Bone marrow (tissue), 2 donors: ENCODE data around the gene ZNF384.
A peak's percentile ranks its signal among the peaks of the same experiment; 100 is the strongest.

Source experiments
- DNase-seq, 2 donors: peaks; one replicate each; lab custom pipeline; 2025; lab: John Stamatoyannopoulos, UW

ZNF384 gene

DNA sequence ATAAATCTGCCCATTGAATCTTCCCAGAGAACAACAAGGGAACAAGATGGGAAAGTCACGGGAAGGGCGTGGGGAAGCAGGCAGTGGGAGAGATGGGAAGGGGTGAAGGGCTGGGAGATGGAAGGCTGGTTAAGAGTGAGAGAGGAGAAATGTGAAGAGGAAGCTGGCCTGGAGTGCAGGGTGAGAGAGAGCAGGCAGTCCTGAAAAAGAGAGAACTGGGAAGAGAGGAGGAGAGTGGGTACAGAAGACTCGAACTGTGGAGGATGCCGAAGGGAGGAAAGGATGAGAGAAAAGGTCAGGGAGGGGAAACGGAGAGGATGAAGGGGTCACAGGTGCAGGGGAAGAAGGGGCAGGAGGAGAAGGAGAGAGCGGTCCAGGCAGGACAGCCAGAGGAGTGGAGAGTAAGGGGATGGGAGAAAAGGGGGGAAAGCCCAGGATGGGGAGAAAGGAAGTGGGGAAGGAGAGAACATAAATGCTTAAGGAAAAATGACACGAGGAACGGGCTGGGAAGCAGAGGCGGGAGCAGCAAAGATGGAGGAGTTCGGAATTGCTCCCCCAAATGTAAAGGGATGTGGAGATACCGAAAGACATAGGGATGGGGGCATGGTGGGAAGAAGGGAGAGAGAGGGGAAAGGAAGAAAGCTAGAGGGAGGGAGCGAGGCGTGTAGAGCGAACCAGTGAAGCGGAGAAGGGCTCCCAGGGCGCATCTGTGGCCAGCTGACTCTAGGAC, 10.2 kb upstream of the ZNF384 start:
- DNase-seq, result no peak

GRCh38 chr12:6698352-6699046, 9.3 kb upstream of the ZNF384 start:
- no peak for DNase-seq

GRCh38 chr12:6697584-6698351, 8.6 kb upstream of the ZNF384 start:
- no peak for DNase-seq

GRCh38 chr12:6696690-6697583, 7.8 kb upstream of the ZNF384 start:
- no peak for DNase-seq

GRCh38 chr12:6695313-6696045, 6.3 kb upstream of the ZNF384 start:
- DNase-seq, result no peak

- no peak for DNase-seq
These were observed 5.5 kb upstream of the ZNF384 start for GRCh38 chr12:6694701-6695100.

- DNase-seq, result no peak
These were observed 4.7 kb upstream of the ZNF384 start for GRCh38 chr12:6693832-6694355.

DNA sequence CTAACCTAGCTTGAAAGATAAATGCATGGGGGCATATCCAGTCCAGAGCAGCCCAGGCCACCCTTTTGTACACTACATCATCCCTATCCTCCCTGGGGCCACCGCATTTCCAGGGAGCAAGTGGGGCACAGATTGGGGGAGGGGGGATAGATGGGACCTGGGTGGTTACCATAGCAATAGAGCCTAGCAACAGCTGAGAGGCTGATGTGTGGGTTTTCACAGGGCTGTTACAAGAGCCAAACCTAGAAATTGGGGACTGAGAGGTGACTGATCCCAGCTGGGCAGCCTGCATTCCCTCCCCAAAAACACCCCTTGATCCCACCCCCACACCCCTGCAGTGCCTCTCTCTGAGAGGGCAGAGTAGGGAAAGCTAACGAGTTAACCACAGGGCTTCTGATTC, 3.7 kb upstream of the ZNF384 start:
- no peak for DNase-seq

- DNase-seq, result no peak
These were observed 2.3 kb upstream of the ZNF384 start for GRCh38 chr12:6691473-6691872.

DNA sequence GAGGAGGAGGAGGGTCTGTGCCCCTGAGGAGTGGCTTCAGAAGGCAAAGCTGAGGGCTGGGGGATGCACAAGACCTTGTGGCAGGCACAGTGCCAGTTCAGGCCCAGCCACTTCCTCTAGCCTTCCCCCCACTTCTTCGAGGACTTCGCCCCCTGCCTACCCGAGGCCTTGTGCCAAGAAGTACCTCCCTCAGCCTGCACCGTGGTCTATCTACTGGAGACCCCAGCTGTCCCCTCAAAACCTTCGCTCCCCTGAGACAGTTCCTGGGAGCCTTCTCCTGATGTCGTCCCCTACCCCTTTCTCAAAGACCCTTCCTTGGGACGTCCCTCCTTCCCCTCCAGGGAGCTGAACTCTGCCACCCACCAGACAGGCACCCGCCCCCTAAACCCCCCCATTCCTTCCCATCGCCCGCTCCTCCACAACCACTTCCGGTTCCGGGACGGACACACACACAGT, 604 bp downstream of the ZNF384 start:
- peak in 1 of 2 donors; percentile 83 for DNase-seq

GRCh38 chr12:6685814-6686213, 3.4 kb downstream of the ZNF384 start:
- DNase-seq, result no peak

DNA sequence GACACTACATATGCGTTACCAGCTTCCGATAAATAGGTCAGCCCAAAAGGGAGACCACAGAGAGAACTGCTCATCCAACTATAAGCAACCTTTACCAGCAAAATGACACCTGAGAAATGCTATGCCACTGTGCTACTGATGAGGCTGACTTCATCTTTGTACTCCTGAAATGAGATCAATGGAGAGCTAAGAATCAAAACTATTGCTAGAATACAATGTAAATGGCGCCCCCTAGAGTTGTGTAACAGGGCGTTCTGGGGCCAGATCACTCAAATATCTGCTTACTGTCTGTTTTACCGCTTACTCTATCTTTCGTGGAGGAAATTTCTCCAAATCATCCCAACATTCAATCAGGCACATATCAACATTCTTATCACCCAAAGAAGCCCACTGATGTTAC, 4.6 kb downstream of the ZNF384 start:
- peak in 1 of 2 donors; percentile 40 for DNase-seq

DNA sequence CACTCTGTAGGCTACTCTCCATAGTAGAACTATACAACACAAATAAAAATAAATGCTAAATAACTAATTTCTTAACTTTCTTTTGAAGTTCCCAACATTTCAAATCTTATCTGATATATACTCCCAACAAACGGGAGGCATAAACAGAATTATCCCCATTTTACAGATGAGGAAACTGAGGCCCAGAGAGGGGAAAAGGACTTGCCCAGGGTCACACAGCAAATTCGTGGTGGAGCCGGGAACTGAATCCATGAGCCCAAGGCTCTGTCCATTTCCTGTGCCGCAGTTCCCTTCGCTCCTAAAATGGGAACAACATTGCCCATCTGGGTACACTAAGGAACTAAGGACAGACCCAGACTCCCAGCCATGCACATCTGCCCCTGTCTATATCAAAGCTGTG, 12.2 kb downstream of the ZNF384 start:
- DNase-seq, result no peak

GRCh38 chr12:6672143-6672542, 17.0 kb downstream of the ZNF384 start:
- DNase-seq, result no peak

- DNase-seq, result no peak
These were observed 21.5 kb downstream of the ZNF384 start for GRCh38 chr12:6667559-6668210.

- no peak for DNase-seq
These were observed 23.0 kb downstream of the ZNF384 start for GRCh38 chr12:6666211-6666610.

DNA sequence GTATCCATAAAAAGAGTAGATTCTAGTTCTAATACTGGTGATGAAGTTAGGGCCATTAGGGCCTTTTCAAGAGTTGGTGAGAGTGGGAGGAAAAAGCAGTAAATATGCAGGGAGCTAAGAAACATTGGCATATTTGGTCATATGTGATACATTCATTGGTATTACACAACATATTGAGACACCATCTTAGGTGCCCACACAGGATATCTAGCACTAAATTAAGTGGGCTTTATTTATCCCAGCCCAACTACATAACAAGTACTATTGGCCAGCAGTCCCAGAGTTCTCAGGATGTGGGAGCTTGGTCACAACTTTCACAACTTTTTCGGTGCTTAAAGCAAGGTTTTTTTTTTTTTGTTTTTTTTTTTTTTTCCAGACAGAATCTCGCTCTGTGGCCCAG, 24.3 kb downstream of the ZNF384 start:
- no peak for DNase-seq

GRCh38 chr12:6662906-6663742, 26.1 kb downstream of the ZNF384 start, which contains the start of gene ING4:
Gene ING4, minus strand, starts transcription at chr12:6663119. Its CDS starts 18 bp downstream, at chr12:6663101.
- peak; percentile 93 to 100 for DNase-seq

GRCh38 chr12:6662602-6662905, 26.6 kb downstream of the ZNF384 start:
- no peak for DNase-seq
